GM21515 (cell line): ENCODE data around the gene TNKS1BP1.
A peak's percentile ranks its signal among the peaks of the same experiment; 100 is the strongest.
"Not testable (repeated sequence)": the region's sequence is repeated elsewhere in the genome, so short reads cannot be mapped to it uniquely, and the experiment has no call there.

Experiments used
- ATAC-seq: cut with Tn5 transposase; IDR thresholded peaks from one replicate; pipeline ENCODE4 v1.9.1; 2021; ENCODE audit not compliant: unreplicated experiment

Gene TNKS1BP1

GRCh38 chr11:57353852-57354251 is 29.1 kb upstream of the TNKS1BP1 start:
- no peak for ATAC-seq

GRCh38 chr11:57353446-57353845 is 28.7 kb upstream of the TNKS1BP1 start:
- no peak for ATAC-seq

GRCh38 chr11:57353036-57353435 is 28.3 kb upstream of the TNKS1BP1 start:
- ATAC-seq, result no peak

GRCh38 chr11:57349491-57350274 is 24.9 kb upstream of the TNKS1BP1 start:
- ATAC-seq, result no peak

- no peak for ATAC-seq
Observed at GRCh38 chr11:57348636-57349313, 24.0 kb upstream of the TNKS1BP1 start.

- ATAC-seq, result no peak
Observed at GRCh38 chr11:57348052-57348451, 23.3 kb upstream of the TNKS1BP1 start.

- no peak for ATAC-seq
Observed at GRCh38 chr11:57347336-57347735, 22.6 kb upstream of the TNKS1BP1 start.

- ATAC-seq, result peak; percentile 56
Observed at GRCh38 chr11:57345555-57346211, 20.9 kb upstream of the TNKS1BP1 start.

- no peak for ATAC-seq
Observed at GRCh38 chr11:57344826-57345225, 20.1 kb upstream of the TNKS1BP1 start.

GRCh38 chr11:57343825-57344224 is 19.1 kb upstream of the TNKS1BP1 start:
- ATAC-seq, result no peak

GRCh38 chr11:57342702-57343101 is 17.9 kb upstream of the TNKS1BP1 start:
- ATAC-seq, result no peak

- no peak for ATAC-seq
Observed at GRCh38 chr11:57341250-57341808, 16.6 kb upstream of the TNKS1BP1 start.

- no peak for ATAC-seq
Observed at GRCh38 chr11:57340039-57340615, 15.4 kb upstream of the TNKS1BP1 start.

- ATAC-seq, result no peak
Observed at GRCh38 chr11:57339328-57339727, 14.6 kb upstream of the TNKS1BP1 start.

GRCh38 chr11:57338142-57338541 is 13.4 kb upstream of the TNKS1BP1 start, which contains the start of gene P2RX3:
TSS of gene P2RX3 (plus strand) at chr11:57338352. CDS start at chr11:57338551, 199 bp downstream.
- ATAC-seq, result no peak

GRCh38 chr11:57336856-57337255 is 12.1 kb upstream of the TNKS1BP1 start:
- not testable (repeated sequence) for ATAC-seq

- no peak for ATAC-seq
Observed at GRCh38 chr11:57336111-57336666, 11.4 kb upstream of the TNKS1BP1 start.

GRCh38 chr11:57335343-57336110 is 10.8 kb upstream of the TNKS1BP1 start, which contains the start of gene SSRP1:
TSS of gene SSRP1 (minus strand) at chr11:57335892. CDS start at chr11:57335121, 771 bp downstream.
- peak; percentile 99 for ATAC-seq

- peak; percentile 5 for ATAC-seq
Observed at GRCh38 chr11:57335023-57335342, 10.2 kb upstream of the TNKS1BP1 start.
